ENCODE data around the gene MAPK4. TPM values are rescaled to one million over a fixed set of nuclear protein-coding genes. Genes with fewer than 3 reads are reported as not detected.

MAPK4 gene
- polyA plus RNA-seq, 1 experiment, result not detected

GRCh38 chr18:50717563-50717962 is 157.7 kb downstream of the MAPK4 start:
- CTCF ChIA-PET, result no interaction called here
- POLR2A ChIA-PET, result no interaction called here
- no peaks in the 10 kb centered on the region for H3K27me3 ChIP-seq (ENCODE audit: control insufficient read depth, insufficient read depth, low read length)

GRCh38 chr18:50719471-50720324 is 159.8 kb downstream of the MAPK4 start:
- Histone ChIP-seq H3K4me3 (ENCODE audit: low read depth, low read length) (no peak overlapping the region), H3K27ac (ENCODE audit: low read depth, low read length) (no peak overlapping the region), H3K9me3 (ENCODE audit: control insufficient read depth, insufficient read depth, low read length) (peaks cover 6% of the 10 kb centered on the region; the same call in 1 of the 2 replicates), H3K27me3 (ENCODE audit: control insufficient read depth, insufficient read depth, low read length) (no peaks in the 10 kb centered on the region)
- TF ChIP-seq CTCF (IDR thresholded peaks at IDR 0.05; ENCODE audit: low read depth, low read length), result no peak
- ChIA-PET POLR2A (no interaction called here), CTCF (no interaction called here)
- DNase-seq (ENCODE audit: low read depth, low spot score), result no peak

More at GRCh38 chr18:50717563-50717962, 157.7 kb downstream of the MAPK4 start:
- Histone ChIP-seq H3K27ac (ENCODE audit: low read depth, low read length) (no peak overlapping the region), H3K4me3 (ENCODE audit: low read depth, low read length) (no peak overlapping the region), H3K9me3 (ENCODE audit: control insufficient read depth, insufficient read depth, low read length) (peaks cover 6% of the 10 kb centered on the region; the same call in 1 of the 2 replicates)
- TF ChIP-seq CTCF (IDR thresholded peaks at IDR 0.05; ENCODE audit: low read depth, low read length), result no peak
- no peak for DNase-seq (ENCODE audit: low read depth, low spot score)

GRCh38 chr18:50720325-50720674 is 160.4 kb downstream of the MAPK4 start:
- no peak overlapping the region for H3K27ac ChIP-seq (ENCODE audit: low read depth, low read length)
- H3K27me3 ChIP-seq (ENCODE audit: control insufficient read depth, insufficient read depth, low read length), result no peaks in the 10 kb centered on the region
- POLR2A ChIA-PET, result no interaction called here
- no peak for TF ChIP-seq CTCF (IDR thresholded peaks at IDR 0.05; ENCODE audit: low read depth, low read length)
- H3K4me3 ChIP-seq (ENCODE audit: low read depth, low read length), result no peak overlapping the region
- CTCF ChIA-PET, result no interaction called here
- DNase-seq (ENCODE audit: low read depth, low spot score), result no peak
- peaks cover 6% of the 10 kb centered on the region; the same call in 1 of the 2 replicates for H3K9me3 ChIP-seq (ENCODE audit: control insufficient read depth, insufficient read depth, low read length)

GRCh38 chr18:50721006-50721405 is 161.1 kb downstream of the MAPK4 start:
- DNase-seq (ENCODE audit: low read depth, low spot score), result no peak
- H3K27ac ChIP-seq (ENCODE audit: low read depth, low read length), result no peak overlapping the region
- no peak overlapping the region for H3K4me3 ChIP-seq (ENCODE audit: low read depth, low read length)
- H3K27me3 ChIP-seq (ENCODE audit: control insufficient read depth, insufficient read depth, low read length), result no peaks in the 10 kb centered on the region
- H3K9me3 ChIP-seq (ENCODE audit: control insufficient read depth, insufficient read depth, low read length), result peaks cover 6% of the 10 kb centered on the region; the same call in 1 of the 2 replicates
- TF ChIP-seq CTCF (IDR thresholded peaks at IDR 0.05; ENCODE audit: low read depth, low read length), result no peak
- POLR2A ChIA-PET, result no interaction called here
- CTCF ChIA-PET, result no interaction called here

GRCh38 chr18:50721451-50722120 is 161.7 kb downstream of the MAPK4 start:
- DNase-seq (ENCODE audit: low read depth, low spot score), result no peak
- H3K27me3 ChIP-seq (ENCODE audit: control insufficient read depth, insufficient read depth, low read length), result no peaks in the 10 kb centered on the region
- H3K27ac ChIP-seq (ENCODE audit: low read depth, low read length), result no peak overlapping the region
- ChIA-PET POLR2A (no interaction called here), CTCF (no interaction called here)
- H3K4me3 ChIP-seq (ENCODE audit: low read depth, low read length), result no peak overlapping the region
- H3K9me3 ChIP-seq (ENCODE audit: control insufficient read depth, insufficient read depth, low read length), result peaks cover 2% of the 10 kb centered on the region; the same call in 1 of the 2 replicates
- TF ChIP-seq CTCF (IDR thresholded peaks at IDR 0.05; ENCODE audit: low read depth, low read length), result no peak
